Fibroblast of pulmonary artery (primary cell): Measurements from ENCODE around the gene SLC6A13.
A peak's percentile ranks its signal among the peaks of the same experiment; 100 is the strongest.

Experiments
- DNase-seq: peaks from one replicate; pipeline ENCODE4 v3.0.0-alpha.2; 2010; ENCODE audit warnings: low read depth
- H3K4me3 ChIP-seq: replicated peaks from 2 replicates; pipeline ENCODE4 v1.5.1; 2011; ENCODE audit warnings: low read depth, mild to moderate bottlenecking, control low read depth, low read length, moderate library complexity
- TF ChIP-seq, protein P1 (sequence below): IDR thresholded peaks from 2 replicates; pipeline ENCODE4 v1.5.1; 2011; ENCODE audit warnings: mild to moderate bottlenecking, control low read depth, low read length, inconsistent platforms; ENCODE audit errors: missing control alignments

SLC6A13 gene

DNA sequence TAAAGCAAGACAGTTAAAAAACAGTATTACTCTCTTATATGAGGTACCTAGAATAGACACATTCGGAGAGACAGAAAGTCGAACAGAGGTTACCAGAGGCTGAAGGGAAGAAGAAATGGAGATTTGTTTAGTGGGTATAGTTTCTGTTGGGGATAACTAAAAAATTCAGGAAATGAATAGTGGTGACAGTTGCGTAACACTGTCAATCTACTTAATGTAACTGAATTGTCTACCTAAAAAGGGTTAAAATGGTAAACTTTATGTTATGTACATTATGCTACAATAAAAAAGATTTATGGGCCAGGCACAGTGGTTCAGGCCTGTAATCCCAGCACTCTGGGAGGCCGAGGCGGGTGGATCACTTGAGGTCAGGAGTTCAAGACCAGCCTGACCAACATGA lies 30.6 kb upstream of the SLC6A13 start:
- H3K4me3 ChIP-seq = no peak overlapping the region
- TF ChIP-seq, protein P1, sequence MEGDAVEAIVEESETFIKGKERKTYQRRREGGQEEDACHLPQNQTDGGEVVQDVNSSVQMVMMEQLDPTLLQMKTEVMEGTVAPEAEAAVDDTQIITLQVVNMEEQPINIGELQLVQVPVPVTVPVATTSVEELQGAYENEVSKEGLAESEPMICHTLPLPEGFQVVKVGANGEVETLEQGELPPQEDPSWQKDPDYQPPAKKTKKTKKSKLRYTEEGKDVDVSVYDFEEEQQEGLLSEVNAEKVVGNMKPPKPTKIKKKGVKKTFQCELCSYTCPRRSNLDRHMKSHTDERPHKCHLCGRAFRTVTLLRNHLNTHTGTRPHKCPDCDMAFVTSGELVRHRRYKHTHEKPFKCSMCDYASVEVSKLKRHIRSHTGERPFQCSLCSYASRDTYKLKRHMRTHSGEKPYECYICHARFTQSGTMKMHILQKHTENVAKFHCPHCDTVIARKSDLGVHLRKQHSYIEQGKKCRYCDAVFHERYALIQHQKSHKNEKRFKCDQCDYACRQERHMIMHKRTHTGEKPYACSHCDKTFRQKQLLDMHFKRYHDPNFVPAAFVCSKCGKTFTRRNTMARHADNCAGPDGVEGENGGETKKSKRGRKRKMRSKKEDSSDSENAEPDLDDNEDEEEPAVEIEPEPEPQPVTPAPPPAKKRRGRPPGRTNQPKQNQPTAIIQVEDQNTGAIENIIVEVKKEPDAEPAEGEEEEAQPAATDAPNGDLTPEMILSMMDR = no peak
- DNase-seq = no peak

DNA sequence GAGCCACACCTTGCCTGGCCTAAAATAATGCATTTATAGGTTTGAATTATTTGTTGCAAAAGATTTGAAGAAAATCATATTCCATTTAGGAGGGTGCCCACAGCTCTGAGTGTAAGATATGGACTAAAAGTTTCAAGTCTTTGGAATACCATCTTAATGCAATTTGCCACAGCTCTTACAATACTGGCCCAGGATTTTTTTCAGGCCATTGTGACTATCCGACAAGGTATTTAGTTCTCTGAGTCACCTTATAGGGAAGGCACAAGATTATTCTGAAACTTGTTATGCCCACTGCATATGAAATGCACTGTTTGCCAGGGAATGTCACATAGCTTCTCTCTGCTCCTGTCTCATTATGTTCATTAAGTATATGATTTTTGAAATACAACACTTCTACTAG lies 29.6 kb upstream of the SLC6A13 start:
- no peak overlapping the region for H3K4me3 ChIP-seq
- TF ChIP-seq, protein P1 = no peak
- DNase-seq = no peak

DNA sequence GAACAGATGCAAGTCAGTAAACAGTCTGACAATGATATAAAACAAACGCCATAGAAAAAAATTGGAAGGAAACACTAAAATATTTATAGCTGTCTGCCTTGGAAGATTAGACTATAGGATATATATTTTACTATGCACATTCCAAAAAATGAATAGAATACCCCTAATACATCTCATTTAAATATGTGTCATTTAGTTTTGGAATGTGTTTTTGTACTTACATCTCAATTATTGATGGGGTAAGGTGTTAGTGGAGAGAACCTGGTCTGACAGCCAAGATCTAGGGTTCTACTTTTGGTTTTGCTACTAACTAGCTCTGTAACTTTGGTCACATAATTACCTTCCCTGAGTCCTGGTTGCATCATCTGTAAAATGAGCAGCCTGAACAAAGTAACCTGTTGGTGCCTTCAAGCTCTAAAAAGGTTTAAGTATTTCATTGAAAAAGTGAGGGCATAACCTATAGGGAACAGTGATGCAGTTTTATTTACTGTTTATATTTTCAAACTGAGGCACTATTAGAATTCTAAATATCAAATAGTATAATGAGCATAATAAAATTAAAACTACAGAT lies 28.6 kb upstream of the SLC6A13 start:
- TF ChIP-seq, protein P1 = no peak
- DNase-seq = no peak
- H3K4me3 ChIP-seq = no peak overlapping the region

DNA sequence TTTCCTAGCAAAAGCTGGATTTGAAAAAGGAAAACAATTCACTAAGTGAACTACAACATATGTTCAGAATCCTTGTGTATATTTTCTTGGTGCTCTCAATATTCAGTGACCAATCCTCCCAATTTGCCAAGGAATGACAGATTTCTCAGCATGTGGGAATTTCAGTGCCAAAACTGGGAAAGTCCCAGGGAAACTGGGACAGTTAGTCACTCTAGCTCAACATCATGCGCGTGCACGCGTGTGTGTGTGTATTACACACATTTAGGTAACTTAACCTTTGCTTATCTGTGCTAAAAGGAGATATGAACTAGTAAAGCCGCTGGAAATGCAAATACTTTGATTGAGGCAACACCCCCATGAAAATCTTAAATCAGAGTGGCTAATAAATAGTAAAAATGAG lies 26.1 kb upstream of the SLC6A13 start:
- H3K4me3 ChIP-seq = no peak overlapping the region
- TF ChIP-seq, protein P1 = no peak
- peak; percentile 62 for DNase-seq

DNA sequence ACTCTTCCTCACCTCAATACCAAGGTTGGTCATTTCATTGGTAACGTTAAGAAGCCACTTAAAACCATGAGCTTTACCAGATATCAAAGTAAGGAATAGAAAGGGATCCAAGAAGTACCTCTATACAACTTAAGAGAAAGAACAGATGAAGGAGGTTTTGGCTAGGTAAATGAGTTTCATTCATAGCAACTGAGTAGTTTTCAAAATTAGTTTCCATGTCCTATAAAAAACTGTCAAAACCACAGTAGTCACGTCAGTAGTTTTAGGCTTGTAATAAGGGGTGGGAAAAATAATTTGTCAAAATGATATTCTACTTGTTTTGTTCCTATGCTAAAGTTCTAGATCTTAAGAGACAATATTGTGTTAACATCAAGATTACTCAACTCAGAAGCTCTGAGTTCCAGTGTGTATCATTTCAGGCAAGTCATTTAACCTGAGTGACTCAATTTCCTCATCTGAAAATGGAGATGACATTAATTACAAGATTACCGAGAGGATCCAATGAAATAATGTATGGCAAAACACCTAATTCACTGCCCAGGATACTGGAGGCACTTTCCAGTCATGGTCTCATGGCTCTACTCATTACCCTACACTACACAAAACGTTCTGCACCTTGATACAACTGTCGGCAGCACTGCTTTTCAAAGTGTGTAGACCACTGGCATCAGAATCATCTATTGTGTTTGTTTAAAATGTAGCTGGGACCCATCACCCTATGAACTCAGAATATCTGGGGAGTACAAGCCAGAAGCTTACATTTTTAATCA lies 24.1 kb upstream of the SLC6A13 start:
- no peak for DNase-seq
- TF ChIP-seq, protein P1 = no peak
- H3K4me3 ChIP-seq = no peak overlapping the region

DNA sequence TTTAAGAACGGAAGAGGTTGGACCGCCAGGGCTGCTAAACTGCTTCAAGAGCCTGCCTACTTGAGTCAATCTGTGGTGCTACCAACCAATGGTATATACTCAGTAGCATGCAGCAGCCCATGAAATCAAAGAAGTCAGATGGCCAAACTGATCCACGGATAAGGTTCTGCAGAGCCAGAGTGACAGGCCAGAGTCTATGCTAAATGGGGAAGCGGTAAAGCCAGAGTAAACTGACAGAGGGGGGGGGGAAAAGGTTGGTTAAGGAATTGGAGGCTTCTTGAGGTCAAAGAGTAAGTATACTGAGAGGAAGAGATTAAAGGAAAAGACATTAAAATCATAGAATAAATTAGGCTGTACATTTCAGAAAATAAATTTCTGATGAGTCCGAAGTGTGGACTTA lies 15.4 kb upstream of the SLC6A13 start:
- H3K4me3 ChIP-seq = no peak overlapping the region
- TF ChIP-seq, protein P1 = no peak
- no peak for DNase-seq

DNA sequence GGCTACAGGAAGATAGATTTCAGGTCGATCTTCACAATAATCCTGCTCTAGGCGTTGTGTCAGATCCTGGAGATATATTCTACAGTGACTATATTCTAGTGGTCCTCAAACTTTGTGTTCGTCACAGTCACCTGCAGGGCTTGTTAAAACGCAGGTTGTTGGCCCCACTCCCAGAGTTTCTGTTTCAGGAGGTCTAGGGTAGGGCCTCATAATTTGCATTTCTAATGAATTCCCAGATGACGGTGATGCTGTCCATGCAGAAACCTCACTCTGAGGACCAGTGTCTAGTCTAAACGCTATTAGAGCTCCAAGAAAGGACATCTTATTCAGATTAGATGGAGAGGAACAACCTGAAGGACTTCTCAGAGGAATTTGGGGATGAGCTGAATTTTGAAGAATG lies 13.2 kb upstream of the SLC6A13 start:
- TF ChIP-seq, protein P1 = no peak
- H3K4me3 ChIP-seq = no peak overlapping the region
- DNase-seq = no peak
